ENCODE measurements around the gene CCDC6. TPM values are rescaled to one million over a fixed set of nuclear protein-coding genes. Genes with fewer than 3 reads are reported as not detected.

CCDC6 gene
- total RNA-seq, 1 experiment from 2014 or later: 116 TPM

DNA sequence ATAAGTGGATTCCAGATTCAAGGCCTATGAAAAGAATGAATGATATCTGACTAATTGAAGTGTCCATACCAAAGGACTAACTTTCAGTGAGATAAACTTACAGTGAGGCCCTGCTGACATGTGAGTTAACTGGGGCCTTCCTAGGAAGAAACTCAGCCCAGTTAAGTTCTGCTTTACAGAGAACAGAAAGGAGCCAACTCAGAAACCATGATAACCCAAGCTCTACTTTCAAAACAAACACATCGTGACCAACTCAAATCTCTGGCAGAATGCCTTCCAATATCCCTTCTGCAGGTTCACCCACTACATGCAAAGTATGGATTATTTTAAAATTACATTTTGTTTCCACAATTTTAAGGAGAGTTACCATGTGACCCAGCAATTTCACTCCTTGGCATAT, 77.3 kb downstream of the CCDC6 start:
- no peaks in the 10 kb centered on the region for H3K4me1 ChIP-seq
- ChIA-PET POLR2A (no interaction called here), CTCF (no interaction called here)
- BruUV-seq (replicated peaks): no TSS peak
- no peaks in the 10 kb centered on the region for H3K9me3 ChIP-seq
- no peak for DNase-seq
- H3K4me3 ChIP-seq (ENCODE audit: low read depth, low read length): no peak overlapping the region
- TF ChIP-seq CTCF (IDR thresholded peaks at IDR 0.05; ENCODE audit: insufficient read depth in 1 of 2, low read depth in 1 of 2, low read length in 1 of 2, severe bottlenecking in 1 of 2, unreplicated experiment in 1 of 2): no peak
- intact Hi-C loops (cut with micrococcal nuclease; ENCODE audit: unreplicated experiment): no loop called here
- no peaks in the 10 kb centered on the region for H3K27me3 Mint-ChIP-seq (ENCODE audit: insufficient read depth, unreplicated experiment)
- no peak overlapping the region for H3K4me3 Mint-ChIP-seq (ENCODE audit: unreplicated experiment)
- H3K27me3 ChIP-seq (replicated peaks; ENCODE audit: control insufficient read depth, insufficient read depth, low read length): no peaks in the 10 kb centered on the region
- H3K36me3 ChIP-seq (ENCODE audit: control insufficient read depth, insufficient read depth, low read length): peaks cover 1% of the 10 kb centered on the region; the same call in 1 of the 2 replicates
- no peaks in the 10 kb centered on the region for H3K4me1 Mint-ChIP-seq (ENCODE audit: low read depth, unreplicated experiment)
- no peak overlapping the region for H3K27ac Mint-ChIP-seq (ENCODE audit: unreplicated experiment)
- H3K9me3 Mint-ChIP-seq (ENCODE audit: unreplicated experiment): no peaks in the 10 kb centered on the region
- peaks cover 32% of the 10 kb centered on the region for H3K36me3 Mint-ChIP-seq (ENCODE audit: insufficient read depth, unreplicated experiment)

DNA sequence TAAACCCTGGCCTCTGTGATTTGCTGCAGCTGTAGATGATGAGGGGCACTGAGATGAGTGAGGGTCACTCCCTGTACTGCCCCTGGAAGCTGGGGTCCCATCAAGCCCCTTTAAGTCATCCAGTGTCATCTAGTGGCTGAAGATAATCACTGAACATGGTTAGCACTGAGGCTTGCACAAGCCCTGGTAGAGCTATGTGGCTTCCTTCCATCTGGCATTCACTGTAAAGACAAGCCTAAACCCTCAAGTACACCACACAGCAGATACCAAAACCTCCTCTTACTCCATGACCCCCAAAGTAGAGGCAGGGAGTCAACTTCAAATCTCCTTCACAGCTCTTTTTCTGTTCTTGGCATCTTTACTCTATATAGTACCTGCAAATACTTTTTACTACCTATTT, 80.4 kb downstream of the CCDC6 start:
- Mint-ChIP-seq H3K27ac (ENCODE audit: unreplicated experiment) (no peak overlapping the region), H3K9me3 (ENCODE audit: unreplicated experiment) (no peaks in the 10 kb centered on the region), H3K4me1 (ENCODE audit: low read depth, unreplicated experiment) (no peaks in the 10 kb centered on the region), H3K27me3 (ENCODE audit: insufficient read depth, unreplicated experiment) (no peaks in the 10 kb centered on the region), H3K4me3 (ENCODE audit: unreplicated experiment) (no peak overlapping the region), H3K36me3 (ENCODE audit: insufficient read depth, unreplicated experiment) (peaks cover 26% of the 10 kb centered on the region)
- no peak for TF ChIP-seq CTCF (IDR thresholded peaks at IDR 0.05; ENCODE audit: insufficient read depth in 1 of 2, low read depth in 1 of 2, low read length in 1 of 2, severe bottlenecking in 1 of 2, unreplicated experiment in 1 of 2)
- no peak for DNase-seq
- Histone ChIP-seq H3K4me3 (ENCODE audit: low read depth, low read length) (no peak overlapping the region), H3K36me3 (ENCODE audit: control insufficient read depth, insufficient read depth, low read length) (peaks cover 1% of the 10 kb centered on the region; the same call in 1 of the 2 replicates), H3K9me3 (no peaks in the 10 kb centered on the region), H3K27me3 (replicated peaks; ENCODE audit: control insufficient read depth, insufficient read depth, low read length) (no peaks in the 10 kb centered on the region), H3K4me1 (no peaks in the 10 kb centered on the region)
- CTCF ChIA-PET: no interaction called here
- intact Hi-C loops (cut with micrococcal nuclease; ENCODE audit: unreplicated experiment): no loop called here
- BruUV-seq (replicated peaks): no TSS peak
- POLR2A ChIA-PET: no interaction called here

- ChIA-PET CTCF (interaction anchor here (1.6 kb wide), 1 partner anchor 83 kb away, joined by 4 read pairs; the partner anchor contains the start of gene CCDC6), POLR2A (no interaction called here)
- no peaks in the 10 kb centered on the region for H3K9me3 Mint-ChIP-seq (ENCODE audit: unreplicated experiment)
- H3K27ac Mint-ChIP-seq (ENCODE audit: unreplicated experiment): no peak overlapping the region
- Histone ChIP-seq H3K9me3 (no peaks in the 10 kb centered on the region), H3K36me3 (ENCODE audit: control insufficient read depth, insufficient read depth, low read length) (peaks cover 1% of the 10 kb centered on the region; the same call in 1 of the 2 replicates), H3K4me1 (no peaks in the 10 kb centered on the region), H3K27me3 (replicated peaks; ENCODE audit: control insufficient read depth, insufficient read depth, low read length) (no peaks in the 10 kb centered on the region), H3K4me3 (ENCODE audit: low read depth, low read length) (no peak overlapping the region)
- peaks cover 10% of the 10 kb centered on the region for H3K36me3 Mint-ChIP-seq (ENCODE audit: insufficient read depth, unreplicated experiment)
- H3K27me3 Mint-ChIP-seq (ENCODE audit: insufficient read depth, unreplicated experiment): no peaks in the 10 kb centered on the region
- no peak overlapping the region for H3K4me3 Mint-ChIP-seq (ENCODE audit: unreplicated experiment)
- no peak for TF ChIP-seq CTCF (IDR thresholded peaks at IDR 0.05; ENCODE audit: insufficient read depth in 1 of 2, low read depth in 1 of 2, low read length in 1 of 2, severe bottlenecking in 1 of 2, unreplicated experiment in 1 of 2)
- intact Hi-C loops (cut with micrococcal nuclease; ENCODE audit: unreplicated experiment): no loop called here
- H3K4me1 Mint-ChIP-seq (ENCODE audit: low read depth, unreplicated experiment): no peaks in the 10 kb centered on the region
- DNase-seq: no peak
- no TSS peak for BruUV-seq (replicated peaks)
Measured at GRCh38 chr10:59823751-59824150, 82.6 kb downstream of the CCDC6 start.

All from Caco-2 (cell line).